Measurements from ENCODE around the gene FCSK.
A peak's percentile ranks its signal among the peaks of the same experiment; 100 is the strongest.
"Not testable (repeated sequence)": the region's sequence is repeated elsewhere in the genome, so short reads cannot be mapped to it uniquely, and the experiment has no call there.

The FCSK gene

DNA sequence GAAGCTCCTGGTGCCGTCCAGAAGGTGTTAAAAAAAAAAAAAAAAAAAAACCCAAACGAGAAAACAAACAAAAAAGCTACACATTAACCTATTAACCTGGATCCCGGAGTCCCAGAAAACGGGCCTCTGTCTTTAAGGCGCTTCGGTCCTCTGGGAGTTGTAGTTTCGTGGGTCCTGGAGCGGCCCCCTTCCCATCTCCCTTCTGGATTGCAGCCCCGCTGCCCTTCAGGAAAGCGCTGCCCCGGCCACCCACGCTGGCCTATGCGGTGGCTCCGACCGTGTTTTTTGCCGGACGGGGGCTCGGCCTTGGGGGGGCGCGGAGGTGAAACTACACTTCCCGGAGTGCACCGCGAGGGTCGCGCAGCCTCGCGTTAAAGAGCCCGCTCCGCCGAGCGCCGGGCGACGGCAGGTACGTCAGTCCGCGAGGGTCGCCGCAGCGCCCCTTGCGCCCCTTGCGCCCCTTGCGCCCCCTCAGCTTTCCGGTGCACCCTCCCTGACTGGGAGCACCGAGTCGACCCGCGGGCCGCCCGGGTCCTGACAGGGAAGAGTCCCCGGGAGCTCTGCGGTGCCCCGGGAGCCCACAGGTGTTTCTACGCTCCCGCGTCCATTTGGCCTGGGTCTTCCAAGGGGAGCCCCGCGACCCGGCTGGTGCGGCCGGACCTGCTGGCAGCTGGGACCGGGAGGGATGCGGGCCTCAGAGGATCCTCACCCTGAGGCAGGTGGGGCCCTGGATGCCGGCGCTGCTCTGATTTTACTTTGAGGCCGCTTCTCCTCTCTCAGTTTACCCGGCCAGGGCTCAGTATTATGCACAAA is at the start of gene FCSK:
Gene FCSK, plus strand, starts transcription at position 374 of the 813 bp plus-strand sequence. CDS start 8,596 bp downstream, outside the sequence.
- peak; percentile 72 for DNase-seq

DNA sequence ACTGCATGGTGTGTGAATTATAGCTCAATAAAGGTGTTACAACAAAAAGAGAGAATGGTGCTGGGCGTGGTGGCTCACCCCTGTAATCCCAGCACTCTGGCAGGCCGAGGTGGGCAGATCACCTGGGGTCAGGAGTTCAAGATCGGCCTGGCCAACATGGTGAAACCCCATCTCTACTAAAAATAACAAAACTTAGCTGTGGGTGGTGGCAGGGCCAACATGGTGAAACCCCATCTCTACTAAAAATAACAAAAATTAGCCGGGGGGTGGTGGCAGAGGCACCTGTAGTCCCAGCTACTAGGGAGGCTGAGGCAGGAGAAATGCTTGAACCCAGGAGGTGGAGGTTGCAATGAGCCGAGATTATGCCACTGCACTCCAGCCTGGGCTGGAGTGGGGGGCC is 48.3 kb upstream of the FCSK start:
- not testable (repeated sequence) for DNase-seq

- DNase-seq = no peak
Observed at GRCh38 chr16:70407811-70408274, 46.6 kb upstream of the FCSK start.

- no peak for DNase-seq
Observed at GRCh38 chr16:70410734-70411133, 43.7 kb upstream of the FCSK start.

DNA sequence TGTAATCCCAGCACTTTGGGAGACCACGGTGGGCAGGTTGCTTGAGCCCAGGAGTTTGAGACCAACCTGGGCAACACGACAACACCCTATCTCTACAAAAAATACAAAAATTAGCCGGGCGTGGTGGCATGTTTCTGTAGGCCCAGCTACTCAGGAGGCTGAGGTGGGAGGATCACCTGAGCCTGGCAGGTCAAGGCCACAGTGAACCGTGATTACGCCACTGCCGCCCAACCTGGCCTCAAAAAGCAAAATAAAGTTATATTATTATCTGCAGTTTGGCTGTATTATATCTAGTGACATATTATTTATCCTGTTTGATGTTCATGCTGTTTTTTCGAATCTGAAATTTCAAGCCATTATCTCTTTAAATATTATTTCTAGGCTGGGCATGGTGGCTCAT is 42.0 kb upstream of the FCSK start:
- no peak for DNase-seq

DNA sequence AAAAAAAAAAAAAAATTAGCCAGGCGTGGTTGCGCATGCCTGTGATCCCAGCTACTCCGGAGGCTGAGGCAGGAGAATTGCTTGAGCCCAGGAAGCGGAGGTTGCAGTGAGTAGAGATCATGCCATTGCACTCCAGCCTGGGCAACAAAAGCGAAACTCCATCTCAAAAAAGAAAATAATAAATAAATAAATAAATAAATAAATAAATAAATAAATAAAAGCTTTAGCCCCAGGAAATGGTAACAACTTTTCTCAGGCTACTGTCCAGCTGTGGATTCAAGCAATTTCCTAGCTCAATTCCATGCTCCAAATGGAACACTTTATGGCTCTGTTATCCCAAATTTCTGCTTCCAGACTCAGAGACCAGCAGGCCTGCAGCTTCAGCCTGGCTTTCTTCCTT is 40.8 kb upstream of the FCSK start:
- not testable (repeated sequence) for DNase-seq

DNA sequence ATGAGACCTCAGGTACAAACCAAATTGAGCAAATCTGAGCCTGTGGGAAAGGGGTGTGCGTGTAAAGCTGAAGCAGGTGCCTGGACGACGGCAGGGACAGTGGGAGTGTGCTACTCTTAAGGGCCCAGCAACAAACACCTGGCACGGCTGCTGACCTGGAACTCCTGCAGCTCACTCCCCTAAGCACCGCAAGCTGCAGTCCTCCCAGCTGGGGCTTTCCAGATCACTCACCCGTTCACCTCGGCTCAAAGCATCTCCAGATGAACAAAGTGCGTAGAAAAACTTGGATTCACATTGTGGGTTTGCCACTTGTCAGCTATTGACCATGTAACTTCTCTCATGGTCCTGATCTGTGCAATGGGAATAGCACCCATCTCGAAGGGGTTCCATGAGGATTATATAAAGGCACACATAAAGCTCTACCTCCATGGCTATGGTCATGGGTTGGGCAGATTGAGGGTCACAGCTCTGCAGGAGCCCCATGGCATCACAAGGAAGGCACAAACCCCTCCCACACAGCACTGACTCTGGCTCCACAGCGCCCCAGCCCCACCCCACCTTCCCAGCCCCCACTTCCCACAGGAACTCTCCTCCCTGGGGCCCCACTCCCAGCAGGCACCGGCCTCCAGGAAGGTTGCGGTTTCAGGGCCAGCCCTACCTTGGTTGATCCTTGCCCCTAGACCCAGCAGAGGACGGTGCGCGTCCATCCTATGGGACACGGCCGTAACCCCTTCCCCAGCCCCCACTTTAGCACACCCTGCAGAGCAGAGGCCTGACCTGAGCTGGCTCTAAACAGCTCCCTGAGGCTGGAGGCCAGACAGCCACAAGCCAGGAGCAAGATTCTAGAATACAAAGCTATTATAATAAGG is 37.4 kb upstream of the FCSK start:
- no peak for DNase-seq

- no peak for DNase-seq
Observed at GRCh38 chr16:70417661-70418060, 36.7 kb upstream of the FCSK start.

GRCh38 chr16:70418274-70418992 is 36.0 kb upstream of the FCSK start:
- DNase-seq = peak; percentile 23

DNA sequence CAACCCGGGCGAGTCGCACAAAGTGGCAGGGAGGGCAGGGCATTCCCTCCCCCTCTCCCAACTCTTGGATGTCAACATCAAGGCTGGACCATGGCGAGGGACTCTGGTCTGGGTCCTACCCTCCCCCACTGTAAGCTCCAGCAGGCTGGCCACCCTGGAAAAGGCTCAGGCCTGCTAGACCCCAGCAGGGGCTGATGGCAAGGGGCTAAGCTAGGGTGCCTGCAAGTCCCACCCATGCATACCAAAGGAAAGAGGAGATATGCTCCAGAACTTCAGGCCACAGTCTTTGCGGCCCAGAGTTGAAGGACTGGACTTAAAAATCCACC is 35.4 kb upstream of the FCSK start:
- no peak for DNase-seq

DNA sequence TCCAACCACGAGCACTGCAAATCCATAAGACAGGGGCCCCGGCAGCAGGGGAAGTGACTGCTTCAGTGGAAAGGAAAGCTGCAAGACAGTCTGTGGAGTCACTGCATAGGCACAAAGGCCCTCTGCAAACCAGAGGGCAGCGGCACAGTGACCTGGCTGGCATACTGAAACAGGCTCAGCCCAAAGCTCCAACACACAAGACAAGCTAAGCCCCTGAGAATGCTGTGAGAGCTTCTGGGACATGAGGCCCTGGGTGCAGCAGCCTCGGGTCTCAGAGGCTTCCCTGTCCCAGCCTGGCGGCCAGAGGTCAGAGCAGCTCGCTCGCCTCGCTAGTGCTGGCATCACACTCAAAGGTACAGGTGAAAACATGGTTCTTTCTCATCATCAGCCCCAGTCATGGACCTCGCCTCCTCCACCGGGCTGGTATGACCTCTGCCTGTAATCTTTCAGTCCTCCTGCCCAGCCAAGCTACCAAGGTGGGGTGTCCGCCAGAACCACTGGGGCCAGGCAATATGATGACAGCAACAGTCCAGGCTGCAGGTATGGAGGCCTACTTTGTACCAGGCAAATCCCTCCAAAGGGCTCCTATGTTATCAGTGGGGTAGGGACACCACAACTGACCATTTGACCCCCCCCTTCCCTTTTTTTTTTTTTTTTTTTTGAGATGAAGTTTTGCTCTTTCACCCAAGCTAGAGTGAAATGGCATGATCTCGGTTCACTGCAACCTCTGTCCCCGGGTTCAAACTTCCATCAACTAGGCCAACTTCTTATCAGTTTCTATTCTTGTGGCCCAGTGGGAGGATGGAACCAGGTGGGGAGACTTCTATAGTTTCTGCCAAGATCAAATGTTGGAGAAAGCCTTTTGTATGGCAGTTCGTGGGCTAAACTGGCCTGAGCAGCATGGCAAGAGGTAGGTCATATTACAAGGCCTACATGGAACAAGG is 34.7 kb upstream of the FCSK start:
- DNase-seq = no peak

GRCh38 chr16:70421014-70421413 is 33.4 kb upstream of the FCSK start:
- DNase-seq = no peak

GRCh38 chr16:70421473-70422311 is 32.7 kb upstream of the FCSK start:
- DNase-seq = no peak

GRCh38 chr16:70422543-70422942 is 31.9 kb upstream of the FCSK start:
- no peak for DNase-seq

GRCh38 chr16:70427786-70428177 is 26.6 kb upstream of the FCSK start:
- DNase-seq = no peak

DNA sequence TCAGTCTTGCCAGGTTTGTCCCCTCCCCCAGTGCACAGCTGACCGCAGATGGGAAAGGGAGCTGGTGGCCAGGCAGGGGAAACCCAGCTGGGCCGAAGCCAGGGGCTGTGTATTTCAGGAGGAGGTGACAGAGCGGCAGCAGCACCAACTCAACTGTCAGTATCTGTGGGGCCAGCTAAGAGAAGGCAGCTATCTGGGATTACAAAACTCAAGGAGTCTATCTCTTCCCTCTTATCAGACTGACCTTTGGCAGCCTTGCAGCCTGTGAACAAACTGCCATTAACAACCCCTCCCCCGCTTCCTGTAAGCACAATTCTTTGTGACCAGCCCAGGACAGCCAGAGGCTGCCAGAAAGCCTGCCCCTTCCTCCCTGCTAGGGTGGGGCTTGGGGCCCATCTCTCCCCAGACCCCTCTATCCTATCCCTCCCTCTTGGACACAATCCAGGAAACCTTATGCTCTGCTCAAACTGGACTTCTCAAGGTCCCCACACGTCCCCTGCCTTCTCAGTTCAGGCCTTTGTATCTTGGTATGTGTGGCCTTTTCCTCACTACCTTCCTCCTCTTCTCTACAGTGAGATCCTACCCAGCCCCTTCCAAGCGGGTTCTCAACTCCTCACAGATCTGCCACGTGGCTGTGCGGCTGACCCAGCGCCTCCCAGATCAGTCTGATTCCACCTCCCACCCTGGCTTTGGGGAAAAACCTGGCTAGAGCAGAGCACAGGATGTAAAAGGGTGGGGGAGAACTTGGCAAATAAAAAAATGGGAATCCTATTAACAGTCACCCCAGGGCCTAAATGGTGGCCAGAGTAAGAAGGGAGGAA is 26.0 kb upstream of the FCSK start:
- peak; percentile 82 for DNase-seq

- DNase-seq = no peak
Observed at GRCh38 chr16:70429888-70430666, 24.3 kb upstream of the FCSK start.

DNA sequence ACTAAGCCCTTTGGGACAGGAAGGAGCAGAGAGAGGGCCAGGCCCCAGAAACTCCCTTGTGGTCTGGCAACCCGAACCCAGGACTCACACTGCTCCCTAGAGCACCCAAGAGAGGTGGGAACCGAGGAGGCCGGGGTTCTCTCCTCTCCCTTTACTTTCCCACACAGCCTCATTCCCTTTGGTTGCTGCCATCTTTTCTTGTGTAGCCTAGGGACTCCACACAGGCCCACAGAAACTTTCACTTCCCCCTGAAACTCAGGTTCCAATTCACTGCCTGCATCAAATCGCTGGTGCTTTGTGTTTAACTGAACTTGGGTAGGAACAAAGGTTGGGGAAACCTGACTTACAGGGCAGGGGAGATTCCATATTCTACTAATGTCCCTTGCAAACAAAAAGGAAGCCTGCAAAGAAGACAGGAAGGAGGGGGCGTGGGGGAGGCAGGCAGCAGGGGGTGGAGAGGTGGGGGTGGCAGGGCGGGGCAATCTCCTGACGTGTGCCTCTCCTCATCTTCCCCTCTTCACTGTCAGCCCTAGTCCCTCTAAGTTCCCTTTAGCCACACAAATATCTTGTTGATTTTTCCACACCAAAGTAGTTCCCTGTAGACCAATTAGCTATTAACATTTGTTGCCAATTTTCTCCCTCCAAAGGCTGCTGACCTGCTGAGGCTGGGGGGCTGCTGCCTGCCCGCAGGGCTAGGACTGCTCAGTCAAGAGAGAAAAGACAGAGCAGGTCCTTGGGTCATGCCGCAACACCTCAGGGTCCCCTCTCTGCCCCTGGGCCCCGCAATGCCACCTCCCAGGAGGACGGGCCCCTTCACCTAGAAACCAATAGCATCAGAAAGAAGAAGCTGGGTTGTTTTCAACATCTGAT is 23.5 kb upstream of the FCSK start:
- DNase-seq = peak; percentile 72

DNA sequence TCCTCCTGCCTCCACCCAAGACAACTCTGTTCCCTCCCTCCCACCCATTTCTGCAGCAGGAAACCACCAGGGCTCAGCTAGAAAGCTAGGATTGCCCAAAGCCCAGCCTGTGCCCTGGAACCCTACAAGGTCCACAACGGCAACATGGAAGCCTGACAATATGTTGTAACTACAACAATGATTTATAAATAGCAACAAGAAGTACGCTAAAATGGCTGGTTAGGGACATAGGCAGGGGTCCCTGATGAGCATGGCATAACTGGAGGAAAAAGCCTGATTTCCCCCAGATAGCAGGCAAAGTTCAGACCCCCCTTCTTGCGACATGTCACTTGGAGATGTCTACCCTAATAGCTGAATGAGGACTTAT is 22.1 kb upstream of the FCSK start:
- DNase-seq = no peak

All from stimulated activated CD4-positive, alpha-beta T cell treated with anti-CD3 and anti-CD28 coated beads, Interleukin-15, amount 100 ng/mL, for 24 hours (primary cell).